ENCODE data around the gene PROX2.

The PROX2 gene, protein sequence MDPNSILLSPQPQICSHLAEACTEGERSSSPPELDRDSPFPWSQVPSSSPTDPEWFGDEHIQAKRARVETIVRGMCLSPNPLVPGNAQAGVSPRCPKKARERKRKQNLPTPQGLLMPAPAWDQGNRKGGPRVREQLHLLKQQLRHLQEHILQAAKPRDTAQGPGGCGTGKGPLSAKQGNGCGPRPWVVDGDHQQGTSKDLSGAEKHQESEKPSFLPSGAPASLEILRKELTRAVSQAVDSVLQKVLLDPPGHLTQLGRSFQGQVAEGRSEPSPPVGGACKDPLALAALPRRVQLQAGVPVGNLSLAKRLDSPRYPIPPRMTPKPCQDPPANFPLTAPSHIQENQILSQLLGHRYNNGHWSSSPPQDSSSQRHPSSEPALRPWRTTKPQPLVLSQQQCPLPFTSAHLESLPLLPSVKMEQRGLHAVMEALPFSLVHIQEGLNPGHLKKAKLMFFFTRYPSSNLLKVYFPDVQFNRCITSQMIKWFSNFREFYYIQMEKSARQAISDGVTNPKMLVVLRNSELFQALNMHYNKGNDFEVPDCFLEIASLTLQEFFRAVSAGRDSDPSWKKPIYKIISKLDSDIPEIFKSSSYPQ

GRCh38 chr14:74875941-74876913 lies at the start of gene PROX2:
Gene PROX2 (minus strand): TSS chr14:74876145. CDS start chr14:74863834, 12,311 bp downstream.
- no peak for DNase-seq (ENCODE audit: low read depth in 2 of 2)

DNA sequence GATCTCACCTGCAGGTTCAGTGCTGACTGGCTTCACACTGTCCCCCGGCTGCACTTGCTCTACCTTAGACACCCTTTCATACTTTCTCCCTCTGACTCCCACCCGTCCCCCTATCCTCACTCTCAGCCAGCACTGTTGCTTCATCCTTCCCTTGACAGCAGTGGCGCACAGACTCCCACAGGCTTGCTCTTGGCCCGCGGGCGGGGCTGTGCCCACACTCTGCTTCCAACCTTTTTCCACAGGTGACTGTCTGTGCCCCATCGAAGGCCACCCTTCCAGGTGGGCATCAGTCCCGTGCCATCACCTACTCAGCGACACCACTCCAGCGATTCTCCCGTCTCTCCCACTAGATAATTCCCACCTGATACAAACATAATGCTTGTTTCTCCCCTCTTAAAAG lies 48.1 kb upstream of the PROX2 start:
- DNase-seq (ENCODE audit: low read depth in 2 of 2), result no peak

DNA sequence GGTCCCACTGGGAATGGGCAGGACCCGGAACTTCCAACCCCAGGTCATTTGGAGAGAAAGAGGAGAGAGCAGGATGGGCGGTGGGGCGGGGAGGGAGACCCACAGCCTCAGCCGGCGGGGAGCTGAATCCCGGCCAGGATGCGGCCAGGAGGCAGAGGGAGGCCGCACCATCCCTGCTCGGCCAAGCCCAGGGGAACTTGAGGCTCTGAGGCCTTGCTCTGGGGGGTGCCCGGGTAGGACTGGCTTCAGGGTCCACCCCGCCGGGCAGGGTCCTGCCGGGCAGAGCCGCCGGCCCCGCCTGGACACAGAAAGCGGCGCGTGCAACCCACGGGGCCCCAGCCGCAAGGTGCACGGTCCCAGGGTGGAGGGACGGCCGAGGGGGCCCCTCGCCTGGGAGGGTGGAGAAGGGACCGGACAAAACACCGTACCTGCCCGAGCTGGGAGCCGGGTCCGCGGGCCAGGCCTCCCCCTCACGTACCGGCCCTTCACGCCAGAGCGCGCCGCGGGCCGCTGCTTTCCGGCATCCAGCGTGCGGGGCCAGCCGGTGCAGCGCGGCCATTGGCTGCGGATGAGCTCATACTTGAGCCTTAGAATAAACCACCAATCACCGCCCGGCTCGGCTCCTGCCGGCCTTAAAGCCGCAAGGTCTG lies 46.9 kb upstream of the PROX2 start, which contains the start of gene RPS6KL1:
Gene RPS6KL1 (minus strand): TSS at position 509 of the 650 bp plus-strand sequence. CDS start 1,719 bp downstream, outside the sequence.
- peak; percentile 10 to 51 for DNase-seq (ENCODE audit: low read depth in 2 of 2)

- DNase-seq (ENCODE audit: low read depth in 2 of 2), result no peak
Observed at GRCh38 chr14:74921987-74922751, 46.2 kb upstream of the PROX2 start.

GRCh38 chr14:74921053-74921620 lies 45.2 kb upstream of the PROX2 start:
- DNase-seq (ENCODE audit: low read depth in 2 of 2), result no peak

DNA sequence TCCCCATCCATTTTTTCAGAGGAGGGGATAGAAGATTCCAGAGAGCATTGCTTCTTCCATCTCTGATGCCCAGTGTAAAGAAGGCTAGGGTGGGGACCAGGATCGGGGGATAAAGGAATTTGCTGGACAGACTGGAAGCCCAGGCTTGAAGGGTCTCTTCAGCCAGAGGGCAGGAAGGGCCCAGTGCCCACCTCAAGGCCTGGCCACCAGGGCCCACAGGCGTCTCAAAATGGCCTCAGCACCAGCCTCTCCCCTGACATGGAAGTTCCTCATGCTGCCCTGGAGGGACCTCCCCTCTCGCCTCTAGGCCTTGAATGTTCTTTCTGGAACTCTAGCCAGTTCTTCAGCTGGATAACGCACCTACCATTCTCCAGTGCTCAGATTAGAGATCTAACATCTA lies 44.3 kb upstream of the PROX2 start:
- no peak for DNase-seq (ENCODE audit: low read depth in 2 of 2)

DNA sequence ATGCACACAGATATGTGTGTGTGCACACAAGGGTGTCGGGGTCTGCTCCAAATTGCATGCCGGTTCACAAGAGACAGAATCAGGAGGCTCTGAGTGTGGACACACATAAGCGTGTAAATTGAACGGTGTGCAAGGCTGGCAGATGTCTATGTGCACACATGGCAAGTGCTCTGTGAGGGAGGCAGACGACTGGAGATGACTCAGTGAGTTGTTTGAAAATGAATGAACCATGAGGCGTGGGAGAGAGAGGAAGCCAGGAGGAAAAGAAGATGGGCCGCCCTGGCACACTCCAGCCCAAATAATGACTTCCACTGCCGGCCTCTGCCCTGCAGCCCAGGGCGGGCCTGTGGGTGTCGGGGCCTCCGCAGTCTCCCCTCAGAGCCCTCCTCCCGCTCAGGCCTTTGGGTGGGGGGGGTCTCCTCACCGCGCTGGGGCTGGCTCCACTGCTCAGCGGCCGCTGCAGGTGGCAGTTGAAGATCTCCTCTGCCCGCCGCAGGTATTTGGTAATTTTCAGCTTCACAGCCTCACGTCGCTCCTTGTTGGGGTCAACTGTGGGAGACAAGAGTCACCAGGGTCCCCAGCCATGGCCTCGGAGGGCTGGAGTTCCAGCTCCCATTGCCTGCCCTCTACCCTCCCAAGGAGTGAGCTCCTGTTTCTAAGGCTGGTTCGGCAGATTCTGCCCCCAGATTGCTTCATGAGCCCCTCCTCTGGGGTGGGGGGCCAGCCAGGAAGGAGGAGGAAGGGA lies 43.6 kb upstream of the PROX2 start:
- no peak for DNase-seq (ENCODE audit: low read depth in 2 of 2)

GRCh38 chr14:74918380-74918779 lies 42.4 kb upstream of the PROX2 start:
- DNase-seq (ENCODE audit: low read depth in 2 of 2), result no peak

DNA sequence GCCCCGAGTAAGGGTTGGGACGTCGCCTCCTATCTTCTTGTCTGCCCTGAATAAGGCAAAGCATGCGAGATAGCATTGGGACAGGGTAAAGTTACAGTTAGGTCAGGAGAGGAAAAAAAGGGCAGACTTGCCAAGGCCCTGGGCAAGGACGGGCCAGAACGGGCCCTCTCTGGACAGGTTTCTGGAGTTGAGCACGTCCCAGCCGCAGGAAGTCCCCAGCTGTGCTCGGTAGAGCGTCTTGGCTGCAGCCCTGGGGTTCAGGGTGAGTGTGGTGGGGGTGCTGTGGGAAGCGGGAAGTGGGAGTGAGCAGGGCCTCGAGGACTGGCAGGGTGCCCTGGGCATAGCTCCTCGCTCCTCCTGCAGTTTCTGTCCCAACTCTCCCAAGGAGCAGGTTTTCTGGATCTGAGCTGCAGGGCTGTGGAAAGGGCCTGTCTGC lies 41.7 kb upstream of the PROX2 start:
- DNase-seq (ENCODE audit: low read depth in 2 of 2), result no peak

GRCh38 chr14:74917178-74917543 lies 41.2 kb upstream of the PROX2 start:
- DNase-seq (ENCODE audit: low read depth in 2 of 2), result no peak

DNA sequence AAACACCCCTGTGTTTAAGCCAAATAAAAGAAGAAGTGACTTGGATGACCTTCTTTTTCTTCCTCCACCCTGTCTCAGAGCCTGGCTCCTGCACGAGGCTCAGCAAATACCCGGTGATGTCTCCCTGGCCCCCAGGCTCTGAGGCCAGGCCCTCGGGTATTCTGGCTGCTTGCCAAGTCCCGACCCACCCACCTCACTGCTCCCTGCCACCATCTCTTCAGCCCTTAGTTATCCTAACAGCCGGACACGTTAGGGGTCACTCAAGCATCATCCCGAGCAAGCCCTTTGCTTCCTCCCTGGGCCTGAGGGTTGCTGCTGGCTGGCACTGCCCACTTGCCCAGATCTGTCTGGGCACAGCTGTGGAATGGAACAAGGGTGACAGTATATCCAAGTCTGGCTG lies 39.9 kb upstream of the PROX2 start:
- DNase-seq (ENCODE audit: low read depth in 2 of 2), result no peak

GRCh38 chr14:74915426-74915825 lies 39.5 kb upstream of the PROX2 start:
- no peak for DNase-seq (ENCODE audit: low read depth in 2 of 2)

- DNase-seq (ENCODE audit: low read depth in 2 of 2), result no peak
Observed at GRCh38 chr14:74913986-74914573, 38.1 kb upstream of the PROX2 start.

- DNase-seq (ENCODE audit: low read depth in 2 of 2), result no peak
Observed at GRCh38 chr14:74913393-74913910, 37.5 kb upstream of the PROX2 start.

GRCh38 chr14:74912801-74913200 lies 36.9 kb upstream of the PROX2 start:
- DNase-seq (ENCODE audit: low read depth in 2 of 2), result no peak

DNA sequence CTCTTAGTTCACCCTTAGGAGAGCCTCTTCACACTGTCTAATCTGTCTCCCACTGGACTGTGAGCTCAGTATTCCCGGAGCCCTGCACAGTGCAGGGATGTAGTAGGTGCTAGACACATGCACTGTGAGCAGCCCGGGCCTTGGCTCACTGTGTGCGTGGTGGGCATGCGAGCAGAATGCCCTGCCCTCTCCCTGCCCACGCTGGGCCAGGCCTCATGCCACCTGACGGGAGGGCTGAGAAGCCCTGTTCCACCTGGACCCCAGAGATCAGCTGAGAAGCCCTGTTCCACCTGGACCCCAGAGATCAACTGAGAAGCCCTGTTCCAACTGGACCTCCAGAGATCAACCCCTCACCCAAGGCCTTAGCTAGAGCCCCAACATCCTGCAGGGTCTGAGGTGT lies 36.2 kb upstream of the PROX2 start:
- DNase-seq (ENCODE audit: low read depth in 2 of 2), result no peak

GRCh38 chr14:74911704-74912103 lies 35.8 kb upstream of the PROX2 start:
- DNase-seq (ENCODE audit: low read depth in 2 of 2), result no peak

GRCh38 chr14:74911221-74911620 lies 35.3 kb upstream of the PROX2 start:
- no peak for DNase-seq (ENCODE audit: low read depth in 2 of 2)

- no peak for DNase-seq (ENCODE audit: low read depth in 2 of 2)
Observed at GRCh38 chr14:74910556-74910955, 34.6 kb upstream of the PROX2 start.
